H1 (cell line): ENCODE results near the gene TXNL4B. TPM values are rescaled to one million over a fixed set of nuclear protein-coding genes. Genes with fewer than 3 reads are reported as not detected.

Experiments used
- CTCF ChIA-PET: fragments of 300-600 bp; sonication (Branson Sonifier 250); formaldehyde crosslinking; loops from one replicate; lab custom pipeline; 2021; ENCODE audit not compliant: partially characterized antibody; lab: Charles Lee
- POLR2A ChIA-PET: fragments of 300-600 bp; sonication (Branson Sonifier 250); formaldehyde crosslinking; loops from one replicate; lab custom pipeline; 2021; ENCODE audit warnings: inconsistent platforms; ENCODE audit not compliant: partially characterized antibody; lab: Charles Lee
- DNase-seq, 2 experiments: peaks; one replicate each; pipeline versions ENCODE4 v3.0.0 to v3.0.0-alpha.2; 2010 to 2022; ENCODE audit warnings: low spot score in 2 of 2, low read depth in 1 of 2, mixed read lengths in 1 of 2
- FAIRE-seq: peaks from 2 replicates; lab custom pipeline; 2011; peaks lifted over from hg19 to GRCh38; lab: Jason Lieb, UNC
- H2AFZ ChIP-seq: 2 replicates; pipeline ENCODE4 v1.8.1; 2012; ENCODE audit warnings: low read length, inconsistent platforms
- H2AK5ac ChIP-seq: 2 replicates; pipeline ENCODE4 v1.6.1; 2013; ENCODE audit warnings: low read depth, low read length
- H2BK120ac ChIP-seq: replicated peaks from 2 replicates; pipeline ENCODE3; 2013; ENCODE audit warnings: low read depth, low read length, inconsistent platforms
- H2BK12ac ChIP-seq: 2 replicates; pipeline ENCODE4 v1.6.1; 2013; ENCODE audit warnings: low read depth, low read length
- H2BK15ac ChIP-seq: 2 replicates; pipeline ENCODE4 v1.6.1; 2013; ENCODE audit warnings: low read length
- H2BK20ac ChIP-seq: 2 replicates; pipeline ENCODE4 v1.6.1; 2013; ENCODE audit warnings: low read length
- H2BK5ac ChIP-seq: 2 replicates; pipeline ENCODE4 v1.6.1; 2013; ENCODE audit warnings: low read depth, low read length
- H3K14ac ChIP-seq: 2 replicates; pipeline ENCODE4 v1.6.1; 2013; ENCODE audit warnings: inconsistent platforms; ENCODE audit not compliant: insufficient read length
- H3K18ac ChIP-seq: 2 replicates; pipeline ENCODE4 v1.6.1; 2013; ENCODE audit warnings: low read length; ENCODE audit errors: extremely low read depth
- H3K23ac ChIP-seq: 2 replicates; pipeline ENCODE4 v1.6.1; 2013; ENCODE audit warnings: inconsistent platforms; ENCODE audit not compliant: insufficient read length
- H3K23me2 ChIP-seq: 2 replicates; pipeline ENCODE4 v1.6.1; 2013; ENCODE audit warnings: low read depth, low read length
- H3K27ac ChIP-seq: 2 replicates; pipeline ENCODE4 v1.6.1; 2011; ENCODE audit warnings: low read depth, low read length, inconsistent platforms
- H3K27me3 ChIP-seq, 4 experiments: replicated peaks in 1 of 4; 1 replicate in 1 of 4; 2 replicates in 3 of 4; pipeline versions ENCODE4 v1.6.1 to v1.8.1; 2011 to 2013; ENCODE audit warnings: low read length in 3 of 4, mild to moderate bottlenecking in 3 of 4, inconsistent platforms in 2 of 4, mixed read lengths in 2 of 4, moderate library complexity in 1 of 4; ENCODE audit not compliant: control insufficient read depth in 3 of 4, insufficient read depth in 3 of 4; ENCODE audit errors: extremely low read depth in 1 of 4
- H3K36me3 ChIP-seq, 4 experiments: 2 replicates each; pipeline versions ENCODE4 v1.6.1 to v1.8.1; 2011 to 2013; ENCODE audit warnings: mild to moderate bottlenecking in 4 of 4, low read length in 3 of 4, moderate library complexity in 2 of 4, control low read depth in 1 of 4, inconsistent platforms in 1 of 4; ENCODE audit not compliant: insufficient read depth in 4 of 4, control insufficient read depth in 2 of 4
- H3K4ac ChIP-seq: replicated peaks from 2 replicates; pipeline ENCODE3; 2013; ENCODE audit warnings: low read length, low read depth, mixed read lengths, inconsistent platforms; ENCODE audit not compliant: insufficient read length
- H3K4me1 ChIP-seq, 4 experiments: replicated peaks in 1 of 4; 1 replicate in 1 of 4; 2 replicates in 3 of 4; pipeline versions ENCODE4 v1.6.1 to v1.8.1; 2011 to 2013; ENCODE audit warnings: low read length in 3 of 4, inconsistent platforms in 2 of 4, mixed read lengths in 1 of 4; ENCODE audit not compliant: insufficient read depth in 4 of 4, control insufficient read depth in 3 of 4
- H3K4me2 ChIP-seq, 2 experiments: 2 replicates each; pipeline versions ENCODE4 v1.6.1 to v1.8.1; 2011 to 2013; ENCODE audit warnings: low read depth in 2 of 2, low read length in 2 of 2, control low read depth in 1 of 2, inconsistent platforms in 1 of 2, mild to moderate bottlenecking in 1 of 2; ENCODE audit not compliant: insufficient read depth in 1 of 2
- H3K4me3 ChIP-seq, 4 experiments: fragments of 200-600, 300-600 bp in 1 of 4; sonication (generic), shearing (Covaris generic), sonication (Bioruptor Twin) in 1 of 4; 2 replicates each; pipeline versions ENCODE4 v1.5.1 to v1.8.1; 2011 to 2016; ENCODE audit warnings: low read length in 4 of 4, low read depth in 3 of 4, control low read depth in 2 of 4, inconsistent platforms in 2 of 4, mild to moderate bottlenecking in 2 of 4, mixed read lengths in 1 of 4, moderate library complexity in 1 of 4; ENCODE audit not compliant: insufficient read depth in 2 of 4; ENCODE audit errors: extremely low read depth in 1 of 4
- H3K56ac ChIP-seq: replicated peaks from 2 replicates; pipeline ENCODE3; 2013; ENCODE audit warnings: low read depth, mild to moderate bottlenecking, mixed read lengths, low read length, inconsistent platforms; ENCODE audit not compliant: insufficient read length
- H3K79me1 ChIP-seq: 2 replicates; pipeline ENCODE4 v1.6.1; 2013; ENCODE audit warnings: low read depth, low read length, control low read depth
- H3K79me2 ChIP-seq, 2 experiments: 2 replicates each; pipeline versions ENCODE4 v1.6.1 to v1.8.1; 2012 to 2013; ENCODE audit warnings: low read length in 2 of 2, mild to moderate bottlenecking in 2 of 2, inconsistent platforms in 1 of 2; ENCODE audit not compliant: insufficient read depth in 2 of 2, control insufficient read depth in 1 of 2
- H3K9ac ChIP-seq, 4 experiments: replicated peaks in 1 of 4; 1 replicate in 1 of 4; 2 replicates in 3 of 4; pipeline versions ENCODE4 v1.6.1 to v1.8.1; 2011 to 2013; ENCODE audit warnings: low read depth in 3 of 4, low read length in 3 of 4, control low read depth in 2 of 4, mild to moderate bottlenecking in 2 of 4, moderate library complexity in 2 of 4, inconsistent platforms in 1 of 4; ENCODE audit errors: extremely low read depth in 1 of 4
- H3K9me3 ChIP-seq, 2 experiments: 2 replicates each; pipeline versions ENCODE4 v1.6.1 to v1.8.1; 2012 to 2013; ENCODE audit warnings: mild to moderate bottlenecking in 2 of 2, moderate library complexity in 2 of 2, control low read depth in 1 of 2, inconsistent platforms in 1 of 2, low read depth in 1 of 2, low read length in 1 of 2, mixed read lengths in 1 of 2; ENCODE audit not compliant: insufficient read depth in 2 of 2
- H4K20me1 ChIP-seq, 2 experiments: replicated peaks in 1 of 2; 2 replicates each; pipeline versions ENCODE3 to v1.8.1; 2011 to 2013; ENCODE audit warnings: inconsistent platforms in 2 of 2, low read length in 2 of 2, mild to moderate bottlenecking in 1 of 2; ENCODE audit not compliant: insufficient read depth in 2 of 2, control insufficient read depth in 1 of 2
- H4K5ac ChIP-seq: 2 replicates; pipeline ENCODE4 v1.6.1; 2013; ENCODE audit warnings: low read length, low read depth, mixed read lengths, inconsistent platforms; ENCODE audit not compliant: insufficient read length
- H4K8ac ChIP-seq: 2 replicates; pipeline ENCODE4 v1.8.0; 2013; ENCODE audit warnings: mild to moderate bottlenecking, moderate library complexity, low read length, inconsistent platforms; ENCODE audit not compliant: insufficient read depth; ENCODE audit errors: extremely low read depth
- H4K91ac ChIP-seq: replicated peaks from 2 replicates; pipeline ENCODE3; 2013; ENCODE audit warnings: low read length, mixed read lengths, inconsistent platforms; ENCODE audit not compliant: insufficient read length
- BACH1 ChIP-seq: IDR thresholded peaks from 2 replicates; pipeline ENCODE4 v1.6.1; 2012; ENCODE audit warnings: low read length, improper control_type of control experiment
- CEBPB ChIP-seq: IDR thresholded peaks from 2 replicates; pipeline ENCODE4 v1.6.1; 2012; ENCODE audit warnings: low read depth, low read length
- CTCF ChIP-seq, 3 experiments: IDR thresholded peaks; 1 replicate in 2 of 3; 2 replicates in 1 of 3; pipeline versions ENCODE4 v1.5.1 to v1.6.1; 2011; ENCODE audit warnings: low read length in 3 of 3, mild to moderate bottlenecking in 3 of 3, inconsistent platforms in 2 of 3, low read depth in 1 of 3, moderate library complexity in 1 of 3; ENCODE audit not compliant: insufficient read depth in 1 of 3; ENCODE audit errors: control extremely low read depth in 1 of 3
- EGR1 ChIP-seq: IDR thresholded peaks from 2 replicates; pipeline ENCODE4 v1.6.1; 2011; ENCODE audit warnings: low read depth, low read length, borderline replicate concordance
- JUN ChIP-seq: IDR thresholded peaks from 2 replicates; pipeline ENCODE4 v1.6.1; 2011; ENCODE audit warnings: low read depth, mild to moderate bottlenecking, improper control_type of control experiment, low read length
- NANOG ChIP-seq: IDR thresholded peaks from 2 replicates; pipeline ENCODE4 v1.6.1; 2011; ENCODE audit warnings: low read length, low read depth, mild to moderate bottlenecking, inconsistent platforms; ENCODE audit not compliant: insufficient read depth, poor library complexity, severe bottlenecking
- SP4 ChIP-seq: IDR thresholded peaks from 2 replicates; pipeline ENCODE4 v1.6.1; 2012; ENCODE audit warnings: low read length, inconsistent platforms
- USF2 ChIP-seq: IDR thresholded peaks from 2 replicates; pipeline ENCODE4 v1.6.1; 2011; ENCODE audit warnings: low read length, improper control_type of control experiment
- YY1 ChIP-seq: IDR thresholded peaks from 2 replicates; pipeline ENCODE4 v1.6.1; 2011; ENCODE audit warnings: low read depth, mild to moderate bottlenecking, low read length
- WGBS, 2 experiments: shearing (Covaris generic) in 1 of 2; methylation state at CpG; one replicate each; pipeline versions ENCODE4 v1.1.6 to v1.1.7; 2013 to 2015; ENCODE audit warnings: low lambda C conversion rate in 2 of 2, mixed read lengths in 2 of 2, inconsistent platforms in 1 of 2, low coverage in 1 of 2, missing lambda C conversion rate in 1 of 2; ENCODE audit not compliant: insufficient replicate concordance in 2 of 2, insufficient coverage in 1 of 2, insufficient read length in 1 of 2; ENCODE audit errors: extremely low coverage in 1 of 2, missing lambda C conversion rate in 1 of 2; 5-methylcytosine and 5-hydroxymethylcytosine counted together
- polyA plus RNA-seq, 7 experiments: library from polyadenylated mRNA; depleted of rRNA in 3 of 7; stranded (reverse) in 5 of 7; unstranded in 2 of 7; fragments of >200 nt in 5 of 7; fragments of 200-250 nt in 2 of 7; gene quantifications; 1 replicate in 5 of 7; 2 replicates in 1 of 7; 4 replicates in 1 of 7; pipeline versions ENCODE4 v1.2.1 to v1.2.3, GENCODE V29; 2011 to 2013; ENCODE audit warnings: missing spikeins in 2 of 7, mixed read lengths in 2 of 7
- total RNA-seq: library from RNA; stranded (reverse); fragmentation: NEBNext Ultra II Directional; extraction: Animal tissue kit (Norgen Biotek cat#: 25700); gene quantifications from 2 replicates; pipeline ENCODE4 v1.2.1, GENCODE V29; 2021

Gene TXNL4B
- total and polyA plus RNA-seq, 2 of the 8 experiments (the other 6 are each of a cell fraction or from before 2014, with no cell fraction given), result 6.7 to 10.6 TPM

GRCh38 chr16:72043058-72043457 lies 50.4 kb downstream of the TXNL4B start:
- H2BK20ac ChIP-seq, result no peak overlapping the region
- DNase-seq, result no peak
- no peak overlapping the region for H2BK5ac ChIP-seq
- no peaks in the 10 kb centered on the region for H3K4me1 ChIP-seq
- H2BK12ac ChIP-seq, result no peak overlapping the region
- CTCF ChIA-PET, result no interaction called here
- TF ChIP-seq JUN, result no peak
- no peak for TF ChIP-seq CTCF (IDR thresholded peaks at IDR 0.05; ENCODE audit: control extremely low read depth in 1 of 3, insufficient read depth in 1 of 3, low read depth in 1 of 3, low read length in 3 of 3)
- TF ChIP-seq EGR1, result no peak
- no peak for TF ChIP-seq CEBPB
- TF ChIP-seq YY1, result no peak
- TF ChIP-seq SP4, result no peak
- no peak for TF ChIP-seq NANOG
- no peak for TF ChIP-seq BACH1
- TF ChIP-seq USF2, result no peak
- no peak overlapping the region for H2BK15ac ChIP-seq
- no peak overlapping the region for H3K14ac ChIP-seq
- H4K5ac ChIP-seq, result no peak overlapping the region
- no peaks in the 10 kb centered on the region for H3K79me2 ChIP-seq
- H4K91ac ChIP-seq, result no peak overlapping the region
- H4K8ac ChIP-seq, result no peak overlapping the region
- no peak overlapping the region for H2AFZ ChIP-seq
- no peak overlapping the region for H3K4me2 ChIP-seq
- H3K27ac ChIP-seq, result no peak overlapping the region
- H3K56ac ChIP-seq, result no peak overlapping the region
- no peaks in the 10 kb centered on the region for H3K27me3 ChIP-seq
- no peak overlapping the region for H3K18ac ChIP-seq
- no peak overlapping the region for H3K23ac ChIP-seq
- no peak overlapping the region for H2AK5ac ChIP-seq
- no peaks in the 10 kb centered on the region for H3K36me3 ChIP-seq
- H3K23me2 ChIP-seq, result no peaks in the 10 kb centered on the region
- POLR2A ChIA-PET, result no interaction called here
- FAIRE-seq, result no peak
- H3K4ac ChIP-seq, result no peak overlapping the region
- H2BK120ac ChIP-seq, result no peak overlapping the region
- H3K9me3 ChIP-seq, result no peaks in the 10 kb centered on the region
- WGBS, 2 experiments, result 71% methylated on average over 3 of the region's 3 CpGs; no CpG with 5 or more reads in 1 of the 2 experiments
- no peak overlapping the region; a peak in 1 of 7 replicates for H3K9ac ChIP-seq
- H4K20me1 ChIP-seq, result no peaks in the 10 kb centered on the region
- H3K79me1 ChIP-seq, result no peaks in the 10 kb centered on the region
- H3K4me3 ChIP-seq, result no peak overlapping the region
